Hepatocyte (in vitro differentiated cells): ENCODE results near the gene CDH4.

Source experiments
- EZH2 ChIP-seq: fragments of 200-600 bp; sonication (generic); IDR thresholded peaks from 2 replicates; pipeline ENCODE4 v1.6.1; 2016; ENCODE audit warnings: antibody characterized with exemption, mild to moderate bottlenecking, borderline replicate concordance
- TF ChIP-seq, protein P1 (sequence below): fragments of 200-600 bp; sonication (generic); IDR thresholded peaks from 2 replicates; pipeline ENCODE4 v1.5.1; 2016; ENCODE audit warnings: antibody characterized with exemption, mild to moderate bottlenecking; ENCODE audit not compliant: poor library complexity

- TF ChIP-seq, protein P1, sequence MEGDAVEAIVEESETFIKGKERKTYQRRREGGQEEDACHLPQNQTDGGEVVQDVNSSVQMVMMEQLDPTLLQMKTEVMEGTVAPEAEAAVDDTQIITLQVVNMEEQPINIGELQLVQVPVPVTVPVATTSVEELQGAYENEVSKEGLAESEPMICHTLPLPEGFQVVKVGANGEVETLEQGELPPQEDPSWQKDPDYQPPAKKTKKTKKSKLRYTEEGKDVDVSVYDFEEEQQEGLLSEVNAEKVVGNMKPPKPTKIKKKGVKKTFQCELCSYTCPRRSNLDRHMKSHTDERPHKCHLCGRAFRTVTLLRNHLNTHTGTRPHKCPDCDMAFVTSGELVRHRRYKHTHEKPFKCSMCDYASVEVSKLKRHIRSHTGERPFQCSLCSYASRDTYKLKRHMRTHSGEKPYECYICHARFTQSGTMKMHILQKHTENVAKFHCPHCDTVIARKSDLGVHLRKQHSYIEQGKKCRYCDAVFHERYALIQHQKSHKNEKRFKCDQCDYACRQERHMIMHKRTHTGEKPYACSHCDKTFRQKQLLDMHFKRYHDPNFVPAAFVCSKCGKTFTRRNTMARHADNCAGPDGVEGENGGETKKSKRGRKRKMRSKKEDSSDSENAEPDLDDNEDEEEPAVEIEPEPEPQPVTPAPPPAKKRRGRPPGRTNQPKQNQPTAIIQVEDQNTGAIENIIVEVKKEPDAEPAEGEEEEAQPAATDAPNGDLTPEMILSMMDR, result no peak
- no peak for TF ChIP-seq EZH2
Measured at GRCh38 chr20:61696181-61696735, 444.2 kb downstream of the CDH4 start.
